Endothelial cell of umbilical vein (primary cell): ENCODE measurements around the gene ACSF3. TPM values are rescaled to one million over a fixed set of nuclear protein-coding genes. Genes with fewer than 3 reads are reported as not detected.

Experiments
- BruUV-seq: library from RNA; stranded (reverse); fragments of 400-500 nt; replicated peaks from 2 replicates; lab custom pipeline; 2021; lab: Mats Ljungman, UMichigan
- CTCF ChIA-PET: fragments of 300-600, 350-600 bp; sonication (Branson Sonifier 250); formaldehyde crosslinking; loops from one replicate; lab custom pipeline; 2021; ENCODE audit warnings: antibody characterized with exemption, inconsistent platforms; lab: Charles Lee
- POLR2A ChIA-PET: fragments of 300-600, 350-600 bp; sonication (Branson Sonifier 250); formaldehyde crosslinking; loops from one replicate; lab custom pipeline; 2021; ENCODE audit warnings: antibody characterized with exemption, inconsistent platforms; lab: Charles Lee
- DNase-seq: peaks from one replicate; pipeline ENCODE4 v3.0.0-alpha.2; 2011; ENCODE audit warnings: low read depth, low spot score
- FAIRE-seq: peaks from 2 replicates; lab custom pipeline; 2011; peaks lifted over from hg19 to GRCh38; lab: Jason Lieb, UNC
- H2AFZ ChIP-seq: 2 replicates; pipeline ENCODE4 v1.6.0; 2012; ENCODE audit warnings: low read depth, low read length, control low read depth, inconsistent platforms
- H3K27ac ChIP-seq: 2 replicates; pipeline ENCODE4 v1.5.1; 2011; ENCODE audit warnings: low read depth, mild to moderate bottlenecking, control low read depth, low read length, moderate library complexity; ENCODE audit not compliant: insufficient read depth
- H3K27me3 ChIP-seq, 2 experiments: 2 replicates each; pipeline versions ENCODE4 v1.6.0 to v1.6.1; 2011; ENCODE audit warnings: low read length in 2 of 2, mixed read lengths in 1 of 2; ENCODE audit not compliant: control insufficient read depth in 2 of 2, insufficient read depth in 2 of 2
- H3K36me3 ChIP-seq, 2 experiments: 2 replicates in 1 of 2; 3 replicates in 1 of 2; pipeline ENCODE4 v1.5.1; 2011; ENCODE audit warnings: low read length in 2 of 2, mild to moderate bottlenecking in 1 of 2, moderate library complexity in 1 of 2; ENCODE audit not compliant: control insufficient read depth in 2 of 2, insufficient read depth in 2 of 2; ENCODE audit errors: extremely low read depth in 1 of 2
- H3K4me1 ChIP-seq: 3 replicates; pipeline ENCODE4 v1.5.1; 2011; ENCODE audit warnings: mild to moderate bottlenecking, low read length; ENCODE audit not compliant: control insufficient read depth, insufficient read depth; ENCODE audit errors: extremely low read depth
- H3K4me2 ChIP-seq: 2 replicates; pipeline ENCODE4 v1.6.1; 2011; ENCODE audit warnings: low read length, control low read depth, mixed read lengths; ENCODE audit not compliant: insufficient read depth
- H3K4me3 ChIP-seq, 3 experiments: fragments of 200-600 bp in 1 of 3; sonication (generic), shearing (Covaris generic) in 1 of 3; replicated peaks in 1 of 3; 2 replicates each; pipeline ENCODE4 v1.5.1; 2011 to 2016; ENCODE audit warnings: control low read depth in 3 of 3, low read length in 3 of 3, mild to moderate bottlenecking in 2 of 3, inconsistent platforms in 1 of 3, low read depth in 1 of 3, moderate library complexity in 1 of 3; ENCODE audit not compliant: insufficient read depth in 1 of 3
- H3K79me2 ChIP-seq: 2 replicates; pipeline ENCODE4 v1.6.0; 2012; ENCODE audit warnings: low read length, inconsistent platforms; ENCODE audit not compliant: control insufficient read depth, insufficient read depth
- H3K9ac ChIP-seq: replicated peaks from 2 replicates; pipeline ENCODE3; 2011; ENCODE audit warnings: low read length, control low read depth; ENCODE audit not compliant: insufficient read depth; ENCODE audit errors: extremely low read depth
- H3K9me1 ChIP-seq: replicated peaks from 3 replicates; pipeline ENCODE4 v1.6.0; 2011; ENCODE audit warnings: mild to moderate bottlenecking, low read length; ENCODE audit not compliant: control insufficient read depth, insufficient read depth; ENCODE audit errors: extremely low read depth
- H3K9me3 ChIP-seq: replicated peaks from 2 replicates; pipeline ENCODE4 v1.5.1; 2012; ENCODE audit warnings: low read length, inconsistent platforms; ENCODE audit not compliant: control insufficient read depth, insufficient read depth
- H4K20me1 ChIP-seq: replicated peaks from 2 replicates; pipeline ENCODE3; 2011; ENCODE audit warnings: mild to moderate bottlenecking, low read length; ENCODE audit not compliant: control insufficient read depth, insufficient read depth; ENCODE audit errors: extremely low read depth
- EZH2 ChIP-seq: IDR thresholded peaks from 2 replicates; pipeline ENCODE4 v1.6.1; 2012; ENCODE audit warnings: borderline replicate concordance, low read depth, mild to moderate bottlenecking, moderate library complexity, low read length, inconsistent platforms; ENCODE audit not compliant: severe bottlenecking
- FOS ChIP-seq: IDR thresholded peaks from 2 replicates; pipeline ENCODE4 v1.6.1; 2011; ENCODE audit warnings: mild to moderate bottlenecking, low read length, moderate library complexity, borderline replicate concordance; ENCODE audit not compliant: insufficient read depth
- GATA2 ChIP-seq: IDR thresholded peaks from 2 replicates; pipeline ENCODE4 v1.7.0; 2011; ENCODE audit warnings: low read depth, mild to moderate bottlenecking, moderate library complexity, mixed read lengths, low read length; ENCODE audit not compliant: insufficient read length, insufficient read depth
- JUN ChIP-seq: IDR thresholded peaks from 2 replicates; pipeline ENCODE4 v1.6.1; 2011; ENCODE audit warnings: borderline replicate concordance, low read depth; ENCODE audit not compliant: insufficient read length, insufficient read depth
- MYC ChIP-seq: IDR thresholded peaks from one replicate; pipeline ENCODE4 v1.6.1; 2011; ENCODE audit warnings: mild to moderate bottlenecking, low read depth, low read length
- POLR2A ChIP-seq: IDR thresholded peaks from 2 replicates; pipeline ENCODE4 v1.6.1; 2012; ENCODE audit warnings: low read depth, mild to moderate bottlenecking, control low read depth, low read length
- POLR2AphosphoS5 ChIP-seq: IDR thresholded peaks from 2 replicates; pipeline ENCODE4 v1.6.1; 2012; ENCODE audit warnings: low read depth, mild to moderate bottlenecking, control low read depth, low read length, moderate library complexity; ENCODE audit not compliant: insufficient read depth
- dilution Hi-C: fragments of 300-500 bp; cut with MboI; formaldehyde crosslinking; loops from one replicate; pipeline ENCODE4 v1.15.0; 2019; ENCODE audit warnings: low sequenced_read_pairs; ENCODE audit not compliant: extremely low pct_ligation_motif_present
- intact Hi-C: fragments of 100-400 bp; cut with micrococcal nuclease; formaldehyde crosslinking; loops from one replicate; pipeline ENCODE4 v1.10.0; 2022
- polyA plus RNA-seq, 4 experiments: library from polyadenylated mRNA; depleted of rRNA in 3 of 4; stranded (reverse) in 3 of 4; unstranded in 1 of 4; fragments of >200 nt; gene quantifications; 2 replicates each; pipeline versions ENCODE4 v1.2.1 to v1.2.3, GENCODE V29; 2011 to 2012; ENCODE audit warnings: missing spikeins in 1 of 4
- total RNA-seq: library from RNA; stranded (reverse); gene quantifications from 2 replicates; pipeline ENCODE4 v1.2.3, GENCODE V29; 2021
- TF ChIP-seq, protein P1 (sequence below), 2 donors: IDR thresholded peaks; 1 replicate in 1 of 2; 2 replicates in 1 of 2; pipeline ENCODE4 v1.5.1; 2011; ENCODE audit warnings: low read length in 2 of 2, mild to moderate bottlenecking in 2 of 2, moderate library complexity in 2 of 2, control low read depth in 1 of 2, inconsistent platforms in 1 of 2, low read depth in 1 of 2; ENCODE audit not compliant: insufficient read depth in 1 of 2; ENCODE audit errors: extremely low read depth in 1 of 2
- TF ChIP-seq, protein P2 (sequence below): IDR thresholded peaks from 2 replicates; pipeline ENCODE4 v1.6.1; 2011; ENCODE audit not compliant: insufficient read depth, insufficient read length

Gene ACSF3
- total and polyA plus RNA-seq, 2 donors (not counting 3 experiments of a cell fraction or from before 2014, with no cell fraction given) = 18.6 to 33.2 TPM

DNA sequence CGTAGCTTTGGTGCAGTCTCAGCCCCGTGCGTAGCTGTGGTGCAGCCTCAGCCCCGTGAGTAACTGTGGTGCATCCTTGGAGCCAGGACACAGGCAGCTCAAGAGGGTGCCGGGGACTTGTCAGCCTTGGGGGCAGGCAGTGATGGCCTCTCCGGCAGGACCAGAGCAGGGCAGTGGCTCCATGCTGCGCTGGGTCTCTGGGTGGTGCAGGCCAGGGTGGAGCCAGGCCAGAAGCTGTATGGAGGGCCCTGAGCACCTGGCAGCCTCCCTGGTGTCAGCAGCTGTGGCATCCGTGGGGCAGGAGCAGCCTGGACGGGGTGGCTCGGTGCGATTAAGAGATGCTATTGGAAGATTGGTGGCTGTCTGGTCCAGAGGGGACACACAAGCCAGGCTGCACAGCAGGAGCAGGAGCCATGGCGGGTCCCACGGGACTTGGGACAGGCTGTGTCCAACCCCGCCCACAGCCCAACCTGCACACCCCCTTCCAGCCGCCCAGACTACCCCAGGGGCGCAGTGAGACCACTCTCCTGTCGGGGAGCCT is 49.6 kb downstream of the ACSF3 start:
- Histone ChIP-seq H3K27ac (no peak overlapping the region), H4K20me1 (no peaks in the 10 kb centered on the region), H3K9ac (no peak overlapping the region), H2AFZ (no peak overlapping the region), H3K79me2 (no peaks in the 10 kb centered on the region), H3K36me3 (peaks cover 0 to 9% of the 10 kb centered on the region in 2 experiments), H3K4me3 (no peak overlapping the region), H3K9me3 (no peaks in the 10 kb centered on the region), H3K4me2 (no peak overlapping the region), H3K27me3 (no peaks in the 10 kb centered on the region), H3K4me1 (no peaks in the 10 kb centered on the region), H3K9me1 (no peaks in the 10 kb centered on the region)
- intact Hi-C loops = no loop called here
- FAIRE-seq = no peak
- dilution Hi-C loops = loop anchor here (25.0 kb wide), 1 partner anchor 181 kb away; no protein-coding TSS in a partner anchor
- BruUV-seq = no TSS peak
- no peak for DNase-seq
- no peak for TF ChIP-seq EZH2
- TF ChIP-seq, protein P1, sequence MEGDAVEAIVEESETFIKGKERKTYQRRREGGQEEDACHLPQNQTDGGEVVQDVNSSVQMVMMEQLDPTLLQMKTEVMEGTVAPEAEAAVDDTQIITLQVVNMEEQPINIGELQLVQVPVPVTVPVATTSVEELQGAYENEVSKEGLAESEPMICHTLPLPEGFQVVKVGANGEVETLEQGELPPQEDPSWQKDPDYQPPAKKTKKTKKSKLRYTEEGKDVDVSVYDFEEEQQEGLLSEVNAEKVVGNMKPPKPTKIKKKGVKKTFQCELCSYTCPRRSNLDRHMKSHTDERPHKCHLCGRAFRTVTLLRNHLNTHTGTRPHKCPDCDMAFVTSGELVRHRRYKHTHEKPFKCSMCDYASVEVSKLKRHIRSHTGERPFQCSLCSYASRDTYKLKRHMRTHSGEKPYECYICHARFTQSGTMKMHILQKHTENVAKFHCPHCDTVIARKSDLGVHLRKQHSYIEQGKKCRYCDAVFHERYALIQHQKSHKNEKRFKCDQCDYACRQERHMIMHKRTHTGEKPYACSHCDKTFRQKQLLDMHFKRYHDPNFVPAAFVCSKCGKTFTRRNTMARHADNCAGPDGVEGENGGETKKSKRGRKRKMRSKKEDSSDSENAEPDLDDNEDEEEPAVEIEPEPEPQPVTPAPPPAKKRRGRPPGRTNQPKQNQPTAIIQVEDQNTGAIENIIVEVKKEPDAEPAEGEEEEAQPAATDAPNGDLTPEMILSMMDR (IDR thresholded peaks at IDR 0.05; ENCODE audit: extremely low read depth in 1 of 2, insufficient read depth in 1 of 2, low read depth in 1 of 2, low read length in 2 of 2) = no peak
- no peak for TF ChIP-seq GATA2
- TF ChIP-seq, protein P2, sequence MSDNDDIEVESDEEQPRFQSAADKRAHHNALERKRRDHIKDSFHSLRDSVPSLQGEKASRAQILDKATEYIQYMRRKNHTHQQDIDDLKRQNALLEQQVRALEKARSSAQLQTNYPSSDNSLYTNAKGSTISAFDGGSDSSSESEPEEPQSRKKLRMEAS = no peak
- TF ChIP-seq POLR2AphosphoS5 = no peak
- no peak for TF ChIP-seq POLR2A
- TF ChIP-seq JUN = no peak
- TF ChIP-seq MYC = no peak
- no peak for TF ChIP-seq FOS
- POLR2A ChIA-PET = no interaction called here
- CTCF ChIA-PET = no interaction called here
